Liver (tissue), 9 donors: ENCODE measurements around the gene AGPAT1. TPM values are rescaled to one million over a fixed set of nuclear protein-coding genes. Genes with fewer than 3 reads are reported as not detected.

Experiments
- DNase-seq: peaks from one replicate; pipeline ENCODE4 v3.0.0-alpha.2; 2017; ENCODE audit warnings: low spot score
- H3K27ac ChIP-seq, 2 donors: one replicate each; pipeline ENCODE4 v1.7.0; 2013; ENCODE audit warnings: inconsistent platforms in 2 of 2, low read length in 2 of 2, control low read depth in 1 of 2, low read depth in 1 of 2, mild to moderate bottlenecking in 1 of 2
- H3K27me3 ChIP-seq, 4 donors: one replicate each; pipeline versions ENCODE4 v1.6.1 to v1.7.0; 2013; ENCODE audit warnings: low read length in 3 of 4, inconsistent platforms in 1 of 4, mild to moderate bottlenecking in 1 of 4, moderate library complexity in 1 of 4; ENCODE audit not compliant: control insufficient read depth in 4 of 4, insufficient read depth in 4 of 4
- H3K36me3 ChIP-seq, 4 donors: one replicate each; pipeline versions ENCODE4 v1.6.1 to v1.7.0; 2013; ENCODE audit warnings: low read length in 3 of 4, mild to moderate bottlenecking in 3 of 4, low read depth in 1 of 4, moderate library complexity in 1 of 4; ENCODE audit not compliant: control insufficient read depth in 4 of 4, insufficient read depth in 3 of 4
- H3K4me1 ChIP-seq, 4 donors: one replicate each; pipeline versions ENCODE4 v1.6.1 to v1.7.0; 2013; ENCODE audit warnings: low read length in 3 of 4, mild to moderate bottlenecking in 3 of 4, moderate library complexity in 1 of 4; ENCODE audit not compliant: control insufficient read depth in 4 of 4, insufficient read depth in 4 of 4
- H3K4me3 ChIP-seq, 3 donors: one replicate each; pipeline versions ENCODE4 v1.6.1 to v1.7.0; 2013; ENCODE audit warnings: low read length in 3 of 3, control low read depth in 1 of 3, low read depth in 1 of 3, mild to moderate bottlenecking in 1 of 3
- H3K9ac ChIP-seq, 2 donors: one replicate each; pipeline ENCODE4 v1.7.0; 2013; ENCODE audit warnings: low read length in 2 of 2, mild to moderate bottlenecking in 2 of 2, moderate library complexity in 2 of 2, control low read depth in 1 of 2, low read depth in 1 of 2
- H3K9me3 ChIP-seq, 4 donors: one replicate each; pipeline versions ENCODE4 v1.6.1 to v1.7.0; 2013; ENCODE audit warnings: low read length in 3 of 4; ENCODE audit not compliant: control insufficient read depth in 4 of 4
- ATF3 ChIP-seq: IDR thresholded peaks from 2 replicates; pipeline ENCODE4 v1.6.1; 2016; ENCODE audit warnings: antibody characterized with exemption
- EGR1 ChIP-seq, 2 donors: IDR thresholded peaks; 2 replicates each; pipeline ENCODE4 v1.6.1; 2016 to 2018; ENCODE audit warnings: antibody characterized with exemption in 2 of 2, low read depth in 2 of 2
- FOXA1 ChIP-seq: IDR thresholded peaks from 2 replicates; pipeline ENCODE4 v1.6.1; 2016; ENCODE audit warnings: antibody characterized with exemption
- GABPA ChIP-seq, 2 donors: IDR thresholded peaks in 1 of 2; conservative IDR thresholded peaks in 1 of 2; 2 replicates each; pipeline ENCODE4 v1.6.1; 2016; ENCODE audit warnings: antibody characterized with exemption in 2 of 2, mild to moderate bottlenecking in 1 of 2, moderate library complexity in 1 of 2
- HNF4A ChIP-seq, 2 donors: conservative IDR thresholded peaks; 2 replicates each; pipeline ENCODE4 v1.6.1; 2016; ENCODE audit warnings: antibody characterized with exemption in 2 of 2, mild to moderate bottlenecking in 2 of 2
- HNF4G ChIP-seq: IDR thresholded peaks from 2 replicates; pipeline ENCODE4 v1.6.1; 2016; ENCODE audit warnings: antibody characterized with exemption
- JUND ChIP-seq, 2 donors: IDR thresholded peaks; 2 replicates each; pipeline ENCODE4 v1.6.1; 2016; ENCODE audit warnings: antibody characterized with exemption in 2 of 2
- REST ChIP-seq: IDR thresholded peaks from 2 replicates; pipeline ENCODE4 v1.6.1; 2016; ENCODE audit warnings: antibody characterized with exemption, mild to moderate bottlenecking
- RXRA ChIP-seq, 2 donors: IDR thresholded peaks; 2 replicates each; pipeline ENCODE4 v1.6.1; 2017 to 2018; ENCODE audit warnings: antibody characterized with exemption in 2 of 2, mild to moderate bottlenecking in 1 of 2
- TAF1 ChIP-seq: conservative IDR thresholded peaks from 2 replicates; pipeline ENCODE4 v1.6.1; 2016; ENCODE audit warnings: antibody characterized with exemption, mild to moderate bottlenecking
- YY1 ChIP-seq: IDR thresholded peaks from 2 replicates; pipeline ENCODE4 v1.6.1; 2016; ENCODE audit warnings: antibody characterized with exemption, mild to moderate bottlenecking
- ZBTB33 ChIP-seq: IDR thresholded peaks from 2 replicates; pipeline ENCODE4 v1.6.1; 2016; ENCODE audit warnings: antibody characterized with exemption
- WGBS: extraction: QIAGEN DNeasy Blood & Tissue Kit; methylation state at CpG from one replicate; pipeline ENCODE4 v1.1.7; 2013; 5-methylcytosine and 5-hydroxymethylcytosine counted together
- polyA plus RNA-seq, 2 donors: library from polyadenylated mRNA; stranded (reverse) in 1 of 2; unstranded in 1 of 2; fragments of 200-250 nt in 1 of 2; fragments of >200 nt in 1 of 2; fragmentation: Nextera tagmentation in 1 of 2; extraction: Ambion mirVana in 1 of 2; gene quantifications; one replicate each; pipeline versions ENCODE4 v1.2.1 to v1.2.3, GENCODE V29; 2013 to 2015
- total RNA-seq, 2 donors: library from RNA; depleted of rRNA; stranded (reverse); fragments of >200 nt; gene quantifications; one replicate each; pipeline ENCODE4 v1.2.3, GENCODE V29; 2014
- TF ChIP-seq, protein P1 (sequence below): fragments of 150-350 bp; IDR thresholded peaks from 2 replicates; pipeline ENCODE4 v1.5.1; 2017; ENCODE audit warnings: improper control_type of control experiment, low read depth, low read length; ENCODE audit not compliant: missing input control
- donor health status: healthy.
- donor health status: healthy.
- donor health status: healthy.
- donor health status: healthy.
- donor health status: healthy.

The AGPAT1 gene
- total and polyA plus RNA-seq, 4 donors = 10.4 to 45.1 (median 17.5) TPM

DNA sequence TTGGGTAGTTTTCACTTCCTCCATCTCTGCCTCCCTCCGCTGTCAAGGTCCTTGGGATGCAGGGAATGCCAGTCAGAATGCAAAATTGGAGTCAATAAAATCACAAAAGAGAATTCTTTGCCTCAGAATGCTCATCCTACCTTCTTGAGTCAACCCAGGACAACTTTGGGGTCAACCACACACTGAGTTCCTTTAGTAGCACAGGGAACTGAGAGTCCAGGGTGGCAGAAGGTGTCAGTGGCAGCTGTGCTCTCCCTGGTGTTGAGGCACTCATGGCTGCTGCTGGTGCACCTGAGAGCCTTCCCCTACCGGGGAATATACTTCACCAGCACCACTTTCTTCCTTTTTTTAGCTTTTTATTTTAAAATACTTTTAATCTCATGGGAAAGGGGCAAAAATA lies 48.8 kb upstream of the AGPAT1 start:
- Histone ChIP-seq H3K4me1 (no peaks in the 10 kb centered on the region), H3K27ac (no peak overlapping the region)

More for the DNA sequence above, 48.8 kb upstream of the AGPAT1 start:
- no peak overlapping the region for H3K4me3 ChIP-seq
- DNase-seq = no peak
- 78% methylated on average over 2 of the region's 2 CpGs for WGBS
- H3K36me3 ChIP-seq = no peaks in the 10 kb centered on the region
- no peaks in the 10 kb centered on the region for H3K27me3 ChIP-seq
- TF ChIP-seq HNF4G = no peak
- TF ChIP-seq ZBTB33 = no peak
- TF ChIP-seq TAF1 = no peak
- TF ChIP-seq HNF4A (conservative IDR thresholded peaks at IDR 0.05) = no peak
- no peak for TF ChIP-seq ATF3
- no peak for TF ChIP-seq REST
- TF ChIP-seq JUND (IDR thresholded peaks at IDR 0.05) = no peak
- no peak for TF ChIP-seq YY1
- TF ChIP-seq, protein P1, sequence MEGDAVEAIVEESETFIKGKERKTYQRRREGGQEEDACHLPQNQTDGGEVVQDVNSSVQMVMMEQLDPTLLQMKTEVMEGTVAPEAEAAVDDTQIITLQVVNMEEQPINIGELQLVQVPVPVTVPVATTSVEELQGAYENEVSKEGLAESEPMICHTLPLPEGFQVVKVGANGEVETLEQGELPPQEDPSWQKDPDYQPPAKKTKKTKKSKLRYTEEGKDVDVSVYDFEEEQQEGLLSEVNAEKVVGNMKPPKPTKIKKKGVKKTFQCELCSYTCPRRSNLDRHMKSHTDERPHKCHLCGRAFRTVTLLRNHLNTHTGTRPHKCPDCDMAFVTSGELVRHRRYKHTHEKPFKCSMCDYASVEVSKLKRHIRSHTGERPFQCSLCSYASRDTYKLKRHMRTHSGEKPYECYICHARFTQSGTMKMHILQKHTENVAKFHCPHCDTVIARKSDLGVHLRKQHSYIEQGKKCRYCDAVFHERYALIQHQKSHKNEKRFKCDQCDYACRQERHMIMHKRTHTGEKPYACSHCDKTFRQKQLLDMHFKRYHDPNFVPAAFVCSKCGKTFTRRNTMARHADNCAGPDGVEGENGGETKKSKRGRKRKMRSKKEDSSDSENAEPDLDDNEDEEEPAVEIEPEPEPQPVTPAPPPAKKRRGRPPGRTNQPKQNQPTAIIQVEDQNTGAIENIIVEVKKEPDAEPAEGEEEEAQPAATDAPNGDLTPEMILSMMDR = no peak
- TF ChIP-seq RXRA (IDR thresholded peaks at IDR 0.05) = no peak
- no peak for TF ChIP-seq FOXA1
- TF ChIP-seq EGR1 (IDR thresholded peaks at IDR 0.05; ENCODE audit: low read depth in 2 of 2) = no peak
- no peak for TF ChIP-seq GABPA (IDR thresholded peaks at IDR 0.05 in 1 of 2, conservative IDR thresholded peaks at IDR 0.05 in 1 of 2)
- no peak overlapping the region for H3K9ac ChIP-seq
- no peaks in the 10 kb centered on the region for H3K9me3 ChIP-seq
